ENCODE results near the gene LIN37.

The LIN37 gene

DNA sequence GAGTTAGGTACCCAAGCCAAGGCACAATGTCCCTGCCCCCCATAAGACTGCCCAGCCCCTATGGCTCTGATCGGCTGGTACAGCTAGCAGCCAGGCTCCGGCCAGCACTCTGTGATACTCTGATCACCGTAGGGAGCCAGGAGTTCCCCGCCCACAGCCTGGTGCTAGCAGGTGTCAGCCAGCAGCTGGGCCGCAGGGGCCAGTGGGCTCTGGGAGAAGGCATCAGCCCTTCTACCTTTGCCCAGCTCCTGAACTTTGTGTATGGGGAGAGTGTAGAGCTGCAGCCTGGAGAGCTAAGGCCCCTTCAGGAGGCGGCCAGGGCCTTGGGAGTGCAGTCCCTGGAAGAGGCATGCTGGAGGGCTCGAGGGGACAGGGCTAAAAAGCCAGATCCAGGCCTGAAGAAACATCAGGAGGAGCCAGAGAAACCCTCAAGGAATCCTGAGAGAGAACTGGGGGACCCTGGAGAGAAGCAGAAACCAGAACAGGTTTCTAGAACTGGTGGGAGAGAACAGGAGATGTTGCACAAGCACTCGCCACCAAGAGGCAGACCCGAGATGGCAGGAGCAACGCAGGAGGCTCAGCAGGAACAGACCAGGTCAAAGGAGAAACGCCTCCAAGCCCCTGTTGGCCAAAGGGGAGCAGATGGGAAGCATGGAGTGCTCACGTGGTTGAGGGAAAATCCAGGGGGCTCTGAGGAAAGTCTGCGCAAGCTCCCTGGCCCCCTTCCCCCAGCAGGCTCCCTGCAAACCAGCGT, 33.6 kb upstream of the LIN37 start:
- no peaks in the 10 kb centered on the region for H3K27me3 ChIP-seq (ENCODE audit: low read length)
- H3K36me3 ChIP-seq (ENCODE audit: low read length), result no peaks in the 10 kb centered on the region
- no peak for TF ChIP-seq EZH2phosphoT487 (conservative IDR thresholded peaks at IDR 0.05; ENCODE audit: low read length)
- TF ChIP-seq, protein P1, sequence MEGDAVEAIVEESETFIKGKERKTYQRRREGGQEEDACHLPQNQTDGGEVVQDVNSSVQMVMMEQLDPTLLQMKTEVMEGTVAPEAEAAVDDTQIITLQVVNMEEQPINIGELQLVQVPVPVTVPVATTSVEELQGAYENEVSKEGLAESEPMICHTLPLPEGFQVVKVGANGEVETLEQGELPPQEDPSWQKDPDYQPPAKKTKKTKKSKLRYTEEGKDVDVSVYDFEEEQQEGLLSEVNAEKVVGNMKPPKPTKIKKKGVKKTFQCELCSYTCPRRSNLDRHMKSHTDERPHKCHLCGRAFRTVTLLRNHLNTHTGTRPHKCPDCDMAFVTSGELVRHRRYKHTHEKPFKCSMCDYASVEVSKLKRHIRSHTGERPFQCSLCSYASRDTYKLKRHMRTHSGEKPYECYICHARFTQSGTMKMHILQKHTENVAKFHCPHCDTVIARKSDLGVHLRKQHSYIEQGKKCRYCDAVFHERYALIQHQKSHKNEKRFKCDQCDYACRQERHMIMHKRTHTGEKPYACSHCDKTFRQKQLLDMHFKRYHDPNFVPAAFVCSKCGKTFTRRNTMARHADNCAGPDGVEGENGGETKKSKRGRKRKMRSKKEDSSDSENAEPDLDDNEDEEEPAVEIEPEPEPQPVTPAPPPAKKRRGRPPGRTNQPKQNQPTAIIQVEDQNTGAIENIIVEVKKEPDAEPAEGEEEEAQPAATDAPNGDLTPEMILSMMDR (IDR thresholded peaks at IDR 0.05; ENCODE audit: insufficient read depth, low read length, poor library complexity, severe bottlenecking), result no peak
- H4K20me1 ChIP-seq (ENCODE audit: low read depth, low read length), result no peaks in the 10 kb centered on the region
- no peaks in the 10 kb centered on the region for H3K9me2 ChIP-seq (replicated peaks; ENCODE audit: insufficient read depth, low read length)
- no peaks in the 10 kb centered on the region for H3F3A ChIP-seq (ENCODE audit: insufficient read depth)
- no peaks in the 10 kb centered on the region for H3K9me3 ChIP-seq (ENCODE audit: insufficient read depth, low read length)
- H3K9ac ChIP-seq (ENCODE audit: low read length), result no peak overlapping the region
- no peak overlapping the region for H3K4me2 ChIP-seq (ENCODE audit: low read depth, low read length, poor library complexity, severe bottlenecking)
- peaks cover 17% of the 10 kb centered on the region for H3K79me2 ChIP-seq (ENCODE audit: insufficient read depth, low read length)
- H2AFZ ChIP-seq (ENCODE audit: low read depth, low read length, severe bottlenecking), result no peak overlapping the region
- no peak overlapping the region for H3K4me3 ChIP-seq (ENCODE audit: insufficient read depth, low read length, poor library complexity, severe bottlenecking)
- H3K27ac ChIP-seq (ENCODE audit: low read depth, low read length), result no peak overlapping the region

- Histone ChIP-seq H3F3A (ENCODE audit: insufficient read depth) (no peaks in the 10 kb centered on the region), H3K79me2 (ENCODE audit: insufficient read depth, low read length) (peaks cover 22% of the 10 kb centered on the region), H3K27me3 (ENCODE audit: low read length) (no peaks in the 10 kb centered on the region), H4K20me1 (ENCODE audit: low read depth, low read length) (no peaks in the 10 kb centered on the region), H3K9me2 (replicated peaks; ENCODE audit: insufficient read depth, low read length) (no peaks in the 10 kb centered on the region), H3K9me3 (ENCODE audit: insufficient read depth, low read length) (no peaks in the 10 kb centered on the region), H3K4me2 (ENCODE audit: low read depth, low read length, poor library complexity, severe bottlenecking) (peak overlapping the region; percentile 74), H2AFZ (ENCODE audit: low read depth, low read length, severe bottlenecking) (no peak overlapping the region), H3K4me3 (ENCODE audit: insufficient read depth, low read length, poor library complexity, severe bottlenecking) (no peak overlapping the region), H3K36me3 (ENCODE audit: low read length) (no peaks in the 10 kb centered on the region), H3K9ac (ENCODE audit: low read length) (no peak overlapping the region), H3K27ac (ENCODE audit: low read depth, low read length) (no peak overlapping the region)
- no peak for TF ChIP-seq EZH2phosphoT487 (conservative IDR thresholded peaks at IDR 0.05; ENCODE audit: low read length)
- TF ChIP-seq, protein P1 (IDR thresholded peaks at IDR 0.05; ENCODE audit: insufficient read depth, low read length, poor library complexity, severe bottlenecking), result no peak
Measured at GRCh38 chr19:35715355-35715809, 33.0 kb upstream of the LIN37 start.

DNA sequence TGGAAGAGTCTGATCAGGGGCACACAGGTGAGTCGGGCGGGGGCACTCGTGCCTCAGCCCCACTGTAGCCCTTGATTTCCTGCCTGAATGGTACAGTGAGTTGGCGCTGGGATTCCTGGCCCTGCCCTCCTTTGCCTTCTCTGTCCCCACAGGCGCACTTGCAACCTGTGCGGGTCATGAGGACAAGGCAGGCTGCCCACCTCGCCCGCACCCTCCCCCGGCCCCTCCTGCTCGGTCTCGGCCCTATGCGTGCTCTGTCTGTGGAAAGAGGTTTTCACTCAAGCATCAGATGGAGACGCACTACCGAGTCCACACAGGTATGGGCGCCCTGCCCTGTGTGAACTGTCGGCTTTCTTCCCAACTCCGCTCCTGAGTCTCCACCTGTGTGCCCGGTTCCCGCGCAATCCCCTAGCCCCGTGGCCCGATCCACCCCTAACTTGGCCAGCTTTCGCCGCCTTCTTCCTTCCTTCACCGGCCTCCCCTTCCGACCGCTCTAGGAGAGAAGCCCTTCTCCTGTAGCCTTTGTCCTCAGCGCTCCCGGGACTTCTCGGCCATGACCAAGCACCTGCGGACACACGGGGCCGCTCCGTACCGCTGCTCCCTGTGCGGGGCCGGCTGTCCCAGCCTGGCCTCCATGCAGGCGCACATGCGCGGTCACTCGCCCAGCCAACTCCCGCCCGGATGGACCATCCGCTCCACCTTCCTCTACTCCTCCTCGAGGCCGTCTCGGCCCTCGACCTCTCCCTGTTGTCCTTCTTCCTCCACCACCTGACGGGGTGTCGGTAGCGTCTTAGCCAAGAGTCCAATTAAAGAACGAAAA, 32.2 kb upstream of the LIN37 start:
- H3K9ac ChIP-seq (ENCODE audit: low read length), result peak overlapping the region; percentile 72
- H3K9me2 ChIP-seq (replicated peaks; ENCODE audit: insufficient read depth, low read length), result no peaks in the 10 kb centered on the region
- no peaks in the 10 kb centered on the region for H3K27me3 ChIP-seq (ENCODE audit: low read length)
- no peak for TF ChIP-seq EZH2phosphoT487 (conservative IDR thresholded peaks at IDR 0.05; ENCODE audit: low read length)
- TF ChIP-seq, protein P1 (IDR thresholded peaks at IDR 0.05; ENCODE audit: insufficient read depth, low read length, poor library complexity, severe bottlenecking), result no peak
- H3K27ac ChIP-seq (ENCODE audit: low read depth, low read length), result 0 out of 2 replicates have a peak overlapping the region, but pooled peaks have one; percentile 54
- H4K20me1 ChIP-seq (ENCODE audit: low read depth, low read length), result no peaks in the 10 kb centered on the region
- H3K9me3 ChIP-seq (ENCODE audit: insufficient read depth, low read length), result no peaks in the 10 kb centered on the region
- no peaks in the 10 kb centered on the region for H3F3A ChIP-seq (ENCODE audit: insufficient read depth)
- H3K36me3 ChIP-seq (ENCODE audit: low read length), result no peaks in the 10 kb centered on the region
- peak overlapping the region; percentile 74 for H3K4me2 ChIP-seq (ENCODE audit: low read depth, low read length, poor library complexity, severe bottlenecking)
- peak overlapping the region; percentile 66 for H2AFZ ChIP-seq (ENCODE audit: low read depth, low read length, severe bottlenecking)
- H3K79me2 ChIP-seq (ENCODE audit: insufficient read depth, low read length), result peaks cover 22% of the 10 kb centered on the region
- peak overlapping the region; percentile 64 for H3K4me3 ChIP-seq (ENCODE audit: insufficient read depth, low read length, poor library complexity, severe bottlenecking)
